ENCODE measurements around the gene CASZ1.

The CASZ1 gene

GRCh38 chr1:10591010-10591409 is 205.4 kb downstream of the CASZ1 start:
- no peak for TF ChIP-seq CTCF (IDR thresholded peaks at IDR 0.05; ENCODE audit: unreplicated experiment in 3 of 3)
- Mint-ChIP-seq H3K27ac (peak overlapping the region in 1 of 3 experiments; percentile 19), H3K4me3 (no peak overlapping the region), H3K36me3 (ENCODE audit: low read depth) (peaks cover 7% of the 10 kb centered on the region), H3K4me1 (peaks cover 42% of the 10 kb centered on the region), H3K9me3 (peaks cover 5% of the 10 kb centered on the region), H3K27me3 (ENCODE audit: low read depth) (peaks cover 3% of the 10 kb centered on the region)

GRCh38 chr1:10589074-10589473 is 207.4 kb downstream of the CASZ1 start:
- peaks cover 26% of the 10 kb centered on the region for H3K4me1 Mint-ChIP-seq
- H3K9me3 Mint-ChIP-seq: peaks cover 21% of the 10 kb centered on the region
- H3K27ac Mint-ChIP-seq: no peak overlapping the region
- no peak for TF ChIP-seq CTCF (IDR thresholded peaks at IDR 0.05; ENCODE audit: unreplicated experiment in 3 of 3)
- H3K4me3 Mint-ChIP-seq: no peak overlapping the region
- peaks cover 21% of the 10 kb centered on the region for H3K36me3 Mint-ChIP-seq (ENCODE audit: low read depth)
- H3K27me3 Mint-ChIP-seq (ENCODE audit: low read depth): peaks cover 3% of the 10 kb centered on the region

- H3K27ac Mint-ChIP-seq: no peak overlapping the region
- TF ChIP-seq CTCF (IDR thresholded peaks at IDR 0.05; ENCODE audit: unreplicated experiment in 3 of 3): no peak
- H3K27me3 Mint-ChIP-seq (ENCODE audit: low read depth): peaks cover 3% of the 10 kb centered on the region
- peaks cover 26% of the 10 kb centered on the region for H3K9me3 Mint-ChIP-seq
- peaks cover 25% of the 10 kb centered on the region for H3K4me1 Mint-ChIP-seq
- peaks cover 25% of the 10 kb centered on the region for H3K36me3 Mint-ChIP-seq (ENCODE audit: low read depth)
- H3K4me3 Mint-ChIP-seq: no peak overlapping the region
Observed at GRCh38 chr1:10588640-10589039, 207.8 kb downstream of the CASZ1 start.

Data from nephron (organoid).